ENCODE measurements around the gene SOX15.

Gene SOX15

DNA sequence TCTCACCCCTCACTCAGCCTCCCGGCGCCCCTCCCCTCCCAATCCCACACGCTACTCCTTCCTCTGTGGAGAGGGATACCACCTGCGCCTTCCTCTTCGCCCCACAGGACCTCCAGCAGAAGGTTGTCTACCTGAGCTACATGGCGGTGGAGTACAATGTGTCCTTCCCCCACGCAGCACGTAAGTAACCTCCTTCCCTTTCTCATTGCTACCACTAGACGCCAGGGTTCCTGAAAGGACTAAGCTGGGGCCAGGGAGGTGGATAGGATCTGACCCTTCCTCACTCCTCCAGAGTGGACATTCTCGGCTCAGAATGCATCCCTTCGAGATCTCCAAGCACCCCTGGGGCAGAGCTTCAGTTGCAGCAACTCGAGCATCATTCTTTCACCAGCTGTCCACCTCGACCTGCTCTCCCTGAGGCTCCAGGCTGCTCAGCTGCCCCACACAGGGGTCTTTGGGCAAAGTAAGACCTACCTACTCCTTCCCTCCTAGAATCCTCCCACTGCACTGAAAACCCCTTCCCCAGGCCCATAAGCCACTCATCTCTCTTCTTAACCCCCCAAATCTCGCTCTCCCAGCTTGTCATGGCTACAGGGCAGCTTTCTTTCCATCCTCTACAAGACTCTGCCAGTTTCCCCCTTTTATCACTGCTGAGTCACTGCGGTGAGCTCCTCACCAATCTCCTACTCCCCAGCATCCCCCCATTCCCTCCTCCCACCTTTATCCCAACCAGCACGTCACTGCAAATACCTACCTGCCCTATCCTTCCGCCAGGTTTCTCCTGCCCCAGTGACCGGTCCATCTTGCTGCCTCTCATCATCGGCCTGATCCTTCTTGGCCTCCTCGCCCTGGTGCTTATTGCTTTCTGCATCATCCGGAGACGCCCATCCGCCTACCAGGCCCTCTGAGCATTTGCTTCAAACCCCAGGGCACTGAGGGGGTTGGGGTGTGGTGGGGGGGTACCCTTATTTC is 9.0 kb downstream of the SOX15 start:
- H4K20me1 ChIP-seq (ENCODE audit: insufficient read depth, low read length, poor library complexity, severe bottlenecking) = peaks cover 36% of the 10 kb centered on the region
- no peak overlapping the region for H3K4me3 ChIP-seq (ENCODE audit: low read length, poor library complexity, severe bottlenecking)
- no peaks in the 10 kb centered on the region for H3K27me3 ChIP-seq (ENCODE audit: insufficient read depth, low read length, poor library complexity, severe bottlenecking)
- H3K4me2 ChIP-seq (ENCODE audit: low read depth, low read length, poor library complexity, severe bottlenecking) = no peak overlapping the region
- no peaks in the 10 kb centered on the region for H3K9me3 ChIP-seq (ENCODE audit: insufficient read depth, low read depth, low read length)
- TF ChIP-seq, protein P1, sequence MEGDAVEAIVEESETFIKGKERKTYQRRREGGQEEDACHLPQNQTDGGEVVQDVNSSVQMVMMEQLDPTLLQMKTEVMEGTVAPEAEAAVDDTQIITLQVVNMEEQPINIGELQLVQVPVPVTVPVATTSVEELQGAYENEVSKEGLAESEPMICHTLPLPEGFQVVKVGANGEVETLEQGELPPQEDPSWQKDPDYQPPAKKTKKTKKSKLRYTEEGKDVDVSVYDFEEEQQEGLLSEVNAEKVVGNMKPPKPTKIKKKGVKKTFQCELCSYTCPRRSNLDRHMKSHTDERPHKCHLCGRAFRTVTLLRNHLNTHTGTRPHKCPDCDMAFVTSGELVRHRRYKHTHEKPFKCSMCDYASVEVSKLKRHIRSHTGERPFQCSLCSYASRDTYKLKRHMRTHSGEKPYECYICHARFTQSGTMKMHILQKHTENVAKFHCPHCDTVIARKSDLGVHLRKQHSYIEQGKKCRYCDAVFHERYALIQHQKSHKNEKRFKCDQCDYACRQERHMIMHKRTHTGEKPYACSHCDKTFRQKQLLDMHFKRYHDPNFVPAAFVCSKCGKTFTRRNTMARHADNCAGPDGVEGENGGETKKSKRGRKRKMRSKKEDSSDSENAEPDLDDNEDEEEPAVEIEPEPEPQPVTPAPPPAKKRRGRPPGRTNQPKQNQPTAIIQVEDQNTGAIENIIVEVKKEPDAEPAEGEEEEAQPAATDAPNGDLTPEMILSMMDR (conservative IDR thresholded peaks at IDR 0.05; ENCODE audit: low read length) = no peak
- TF ChIP-seq EZH2phosphoT487 (IDR thresholded peaks at IDR 0.05; ENCODE audit: borderline replicate concordance) = no peak
- H3F3A ChIP-seq (ENCODE audit: low read depth) = peaks cover 27% of the 10 kb centered on the region
- H3K9me2 ChIP-seq (replicated peaks; ENCODE audit: low read depth, low read length) = no peaks in the 10 kb centered on the region
- no peak overlapping the region for H3K9ac ChIP-seq (ENCODE audit: low read depth, low read length, poor library complexity, severe bottlenecking)
- H3K4me1 ChIP-seq (ENCODE audit: insufficient read depth, low read length, poor library complexity, severe bottlenecking) = peaks cover 38% of the 10 kb centered on the region
- peaks cover 72% of the 10 kb centered on the region for H3K79me2 ChIP-seq (ENCODE audit: insufficient read depth, low read length)
- peaks cover 51% of the 10 kb centered on the region for H3K36me3 ChIP-seq (ENCODE audit: insufficient read depth, low read length)
- H2AFZ ChIP-seq (ENCODE audit: low read length) = no peak overlapping the region

DNA sequence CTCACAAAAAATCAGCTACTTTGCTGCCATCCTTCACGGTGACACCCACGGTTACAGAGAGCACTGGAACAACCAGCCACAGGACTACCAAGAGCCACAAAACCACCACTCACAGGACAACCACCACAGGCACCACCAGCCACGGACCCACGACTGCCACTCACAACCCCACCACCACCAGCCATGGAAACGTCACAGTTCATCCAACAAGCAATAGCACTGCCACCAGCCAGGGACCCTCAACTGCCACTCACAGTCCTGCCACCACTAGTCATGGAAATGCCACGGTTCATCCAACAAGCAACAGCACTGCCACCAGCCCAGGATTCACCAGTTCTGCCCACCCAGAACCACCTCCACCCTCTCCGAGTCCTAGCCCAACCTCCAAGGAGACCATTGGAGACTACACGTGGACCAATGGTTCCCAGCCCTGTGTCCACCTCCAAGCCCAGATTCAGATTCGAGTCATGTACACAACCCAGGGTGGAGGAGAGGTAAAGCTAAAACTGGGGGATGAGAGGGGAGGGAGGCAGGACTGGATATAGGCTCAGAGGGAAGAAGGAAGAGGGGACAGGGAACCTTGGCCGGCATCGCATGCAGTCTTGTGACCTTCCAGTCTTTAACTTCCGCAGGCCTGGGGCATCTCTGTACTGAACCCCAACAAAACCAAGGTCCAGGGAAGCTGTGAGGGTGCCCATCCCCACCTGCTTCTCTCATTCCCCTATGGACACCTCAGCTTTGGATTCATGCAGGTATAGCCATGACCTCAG is 9.9 kb downstream of the SOX15 start:
- Histone ChIP-seq H3K27me3 (ENCODE audit: insufficient read depth, low read length, poor library complexity, severe bottlenecking) (no peaks in the 10 kb centered on the region), H3K79me2 (ENCODE audit: insufficient read depth, low read length) (peaks cover 72% of the 10 kb centered on the region), H3K9me2 (replicated peaks; ENCODE audit: low read depth, low read length) (no peaks in the 10 kb centered on the region), H4K20me1 (ENCODE audit: insufficient read depth, low read length, poor library complexity, severe bottlenecking) (peaks cover 45% of the 10 kb centered on the region), H3F3A (ENCODE audit: low read depth) (peaks cover 27% of the 10 kb centered on the region), H3K9me3 (ENCODE audit: insufficient read depth, low read depth, low read length) (no peaks in the 10 kb centered on the region), H2AFZ (ENCODE audit: low read length) (no peak overlapping the region), H3K4me1 (ENCODE audit: insufficient read depth, low read length, poor library complexity, severe bottlenecking) (peaks cover 45% of the 10 kb centered on the region), H3K4me3 (ENCODE audit: low read length, poor library complexity, severe bottlenecking) (peak overlapping the region; percentile 2), H3K36me3 (ENCODE audit: insufficient read depth, low read length) (peaks cover 60% of the 10 kb centered on the region), H3K4me2 (ENCODE audit: low read depth, low read length, poor library complexity, severe bottlenecking) (peak overlapping the region; percentile 39), H3K9ac (ENCODE audit: low read depth, low read length, poor library complexity, severe bottlenecking) (peak overlapping the region; percentile 29)
- no peak for TF ChIP-seq EZH2phosphoT487 (IDR thresholded peaks at IDR 0.05; ENCODE audit: borderline replicate concordance)
- TF ChIP-seq, protein P1 (conservative IDR thresholded peaks at IDR 0.05; ENCODE audit: low read length) = no peak

DNA sequence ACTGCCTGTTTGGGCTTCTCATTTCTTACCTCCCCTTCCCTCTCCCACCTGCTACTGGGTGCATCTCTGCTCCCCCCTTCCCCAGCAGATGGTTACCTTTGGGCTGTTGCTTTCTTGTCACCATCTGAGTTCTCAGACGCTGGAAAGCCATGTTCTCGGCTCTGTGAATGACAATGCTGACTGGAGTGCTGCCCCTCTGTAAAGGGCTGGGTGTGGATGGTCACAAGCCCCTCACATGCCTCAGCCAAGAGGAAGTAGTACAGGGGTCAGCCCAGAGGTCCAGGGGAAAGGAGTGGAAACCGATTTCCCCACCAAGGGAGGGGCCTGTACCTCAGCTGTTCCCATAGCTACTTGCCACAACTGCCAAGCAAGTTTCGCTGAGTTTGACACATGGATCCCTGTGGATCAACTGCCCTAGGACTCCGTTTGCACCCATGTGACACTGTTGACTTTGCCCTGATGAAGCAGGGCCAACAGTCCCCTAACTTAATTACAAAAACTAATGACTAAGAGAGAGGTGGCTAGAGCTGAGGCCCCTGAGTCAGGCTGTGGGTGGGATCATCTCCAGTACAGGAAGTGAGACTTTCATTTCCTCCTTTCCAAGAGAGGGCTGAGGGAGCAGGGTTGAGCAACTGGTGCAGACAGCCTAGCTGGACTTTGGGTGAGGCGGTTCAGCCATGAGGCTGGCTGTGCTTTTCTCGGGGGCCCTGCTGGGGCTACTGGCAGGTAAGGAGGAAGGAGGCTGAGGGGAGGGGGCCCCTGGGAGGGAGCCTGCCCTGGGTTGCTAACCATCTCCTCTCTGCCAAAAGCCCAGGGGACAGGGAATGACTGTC is 10.7 kb downstream of the SOX15 start, which contains the start of gene CD68:
Gene CD68, plus strand, starts transcription at position 638 of the 833 bp plus-strand sequence. Its CDS starts 40 bp downstream, at position 678.
- Histone ChIP-seq H3K9ac (ENCODE audit: low read depth, low read length, poor library complexity, severe bottlenecking) (peak within 1 kb of the TSS; percentile 29), H3K36me3 (ENCODE audit: insufficient read depth, low read length) (peaks cover 68% of the 10 kb centered on the region), H3F3A (ENCODE audit: low read depth) (peaks cover 27% of the 10 kb centered on the region), H3K79me2 (ENCODE audit: insufficient read depth, low read length) (peaks cover 72% of the 10 kb centered on the region), H3K27me3 (ENCODE audit: insufficient read depth, low read length, poor library complexity, severe bottlenecking) (no peaks in the 10 kb centered on the region), H2AFZ (ENCODE audit: low read length) (no peak within 1 kb of the TSS), H3K4me3 (ENCODE audit: low read length, poor library complexity, severe bottlenecking) (peak within 1 kb of the TSS; percentile 2), H3K4me1 (ENCODE audit: insufficient read depth, low read length, poor library complexity, severe bottlenecking) (peaks cover 46% of the 10 kb centered on the region), H3K9me2 (replicated peaks; ENCODE audit: low read depth, low read length) (no peaks in the 10 kb centered on the region), H3K4me2 (ENCODE audit: low read depth, low read length, poor library complexity, severe bottlenecking) (peak within 1 kb of the TSS; percentile 39), H3K9me3 (ENCODE audit: insufficient read depth, low read depth, low read length) (no peaks in the 10 kb centered on the region), H4K20me1 (ENCODE audit: insufficient read depth, low read length, poor library complexity, severe bottlenecking) (peaks cover 53% of the 10 kb centered on the region)
- TF ChIP-seq, protein P1 (conservative IDR thresholded peaks at IDR 0.05; ENCODE audit: low read length) = no peak
- no peak for TF ChIP-seq EZH2phosphoT487 (IDR thresholded peaks at IDR 0.05; ENCODE audit: borderline replicate concordance)
